ENCODE results near the gene RITA1. TPM values are rescaled to one million over a fixed set of nuclear protein-coding genes. Genes with fewer than 3 reads are reported as not detected.

RITA1 gene
- total and polyA plus RNA-seq, 2 donors (not counting 3 experiments of a cell fraction or from before 2014, with no cell fraction given), result 20.7 to 21.3 TPM

DNA sequence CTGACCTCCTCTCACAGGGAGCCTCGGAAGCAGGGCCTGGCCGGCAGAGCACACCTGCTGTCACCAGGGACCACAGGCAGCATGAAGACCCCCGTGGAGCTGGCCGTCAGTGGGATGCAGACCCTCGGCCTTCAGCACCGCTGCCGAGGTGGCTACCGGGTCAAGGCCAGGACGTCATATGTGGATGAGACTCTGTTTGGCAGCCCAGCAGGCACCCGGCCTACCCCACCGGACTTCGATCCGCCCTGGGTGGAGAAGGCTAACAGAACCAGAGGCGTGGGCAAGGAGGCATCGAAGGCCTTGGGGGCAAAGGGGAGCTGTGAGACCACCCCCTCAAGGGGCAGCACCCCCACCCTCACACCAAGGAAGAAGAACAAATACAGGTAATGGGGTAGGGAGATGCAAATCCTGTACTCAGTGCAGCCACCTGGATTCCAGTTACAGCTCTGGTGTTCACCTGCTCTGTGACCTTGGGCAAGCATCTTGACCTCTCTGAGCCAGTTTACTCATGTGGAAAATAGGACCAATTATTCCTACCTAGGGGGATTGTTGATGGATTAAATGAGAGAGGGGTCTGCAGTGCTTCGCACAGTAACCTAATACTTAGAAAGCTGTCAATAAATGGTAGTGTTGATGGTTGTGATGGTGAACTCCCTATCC, 1.3 kb downstream of the RITA1 start:
- ChIA-PET CTCF (interaction anchor here (1.1 to 2.4 kb wide), 2 partner anchors 10 to 238 kb away, joined by 6 to 7 read pairs; no protein-coding TSS in a partner anchor), POLR2A (interaction anchor here (0.5 kb wide), 1 partner anchor 140 kb away, joined by 4 read pairs; no protein-coding TSS in a partner anchor)
- Histone ChIP-seq H3K79me2 (ENCODE audit: control insufficient read depth, insufficient read depth, low read length) (peaks cover 40% of the 10 kb centered on the region), H3K9me1 (replicated peaks; ENCODE audit: control insufficient read depth, extremely low read depth, insufficient read depth, low read length) (no peaks in the 10 kb centered on the region), H4K20me1 (replicated peaks; ENCODE audit: control insufficient read depth, extremely low read depth, insufficient read depth, low read length) (no peaks in the 10 kb centered on the region), H3K4me3 (replicated peaks in 1 of 3; ENCODE audit: insufficient read depth in 1 of 3, low read depth in 1 of 3, low read length in 3 of 3) (no peak overlapping the region), H3K27me3 (ENCODE audit: control insufficient read depth in 2 of 2, insufficient read depth in 2 of 2, low read length in 2 of 2) (no peaks in the 10 kb centered on the region), H3K4me2 (ENCODE audit: insufficient read depth, low read length) (peak overlapping the region; percentile 91), H3K9me3 (replicated peaks; ENCODE audit: control insufficient read depth, insufficient read depth, low read length) (no peaks in the 10 kb centered on the region), H3K4me1 (ENCODE audit: control insufficient read depth, extremely low read depth, insufficient read depth, low read length) (peaks cover 12% of the 10 kb centered on the region), H3K9ac (replicated peaks; ENCODE audit: extremely low read depth, insufficient read depth, low read length) (no peak overlapping the region), H2AFZ (ENCODE audit: low read depth, low read length) (no peak overlapping the region), H3K27ac (ENCODE audit: insufficient read depth, low read depth, low read length) (no peak overlapping the region), H3K36me3 (ENCODE audit: control insufficient read depth in 2 of 2, extremely low read depth in 1 of 2, insufficient read depth in 2 of 2, low read length in 2 of 2) (peaks cover 0 to 9% of the 10 kb centered on the region in 2 experiments)
- no peak for DNase-seq (ENCODE audit: low read depth, low spot score)
- TF ChIP-seq MYC (IDR thresholded peaks at IDR 0.05; ENCODE audit: low read depth, low read length), result no peak
- no peak for TF ChIP-seq GATA2 (IDR thresholded peaks at IDR 0.05; ENCODE audit: insufficient read depth, insufficient read length, low read depth, low read length)
- no peak for TF ChIP-seq POLR2AphosphoS5 (IDR thresholded peaks at IDR 0.05; ENCODE audit: insufficient read depth, low read depth, low read length)
- TF ChIP-seq EZH2 (IDR thresholded peaks at IDR 0.05; ENCODE audit: borderline replicate concordance, low read depth, low read length, severe bottlenecking), result no peak
- TF ChIP-seq FOS (IDR thresholded peaks at IDR 0.05; ENCODE audit: borderline replicate concordance, insufficient read depth, low read length), result no peak
- TF ChIP-seq, protein P1, sequence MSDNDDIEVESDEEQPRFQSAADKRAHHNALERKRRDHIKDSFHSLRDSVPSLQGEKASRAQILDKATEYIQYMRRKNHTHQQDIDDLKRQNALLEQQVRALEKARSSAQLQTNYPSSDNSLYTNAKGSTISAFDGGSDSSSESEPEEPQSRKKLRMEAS (IDR thresholded peaks at IDR 0.05; ENCODE audit: insufficient read depth, insufficient read length), result no peak
- no peak for TF ChIP-seq JUN (IDR thresholded peaks at IDR 0.05; ENCODE audit: borderline replicate concordance, insufficient read depth, insufficient read length, low read depth)
- TF ChIP-seq, protein P2, sequence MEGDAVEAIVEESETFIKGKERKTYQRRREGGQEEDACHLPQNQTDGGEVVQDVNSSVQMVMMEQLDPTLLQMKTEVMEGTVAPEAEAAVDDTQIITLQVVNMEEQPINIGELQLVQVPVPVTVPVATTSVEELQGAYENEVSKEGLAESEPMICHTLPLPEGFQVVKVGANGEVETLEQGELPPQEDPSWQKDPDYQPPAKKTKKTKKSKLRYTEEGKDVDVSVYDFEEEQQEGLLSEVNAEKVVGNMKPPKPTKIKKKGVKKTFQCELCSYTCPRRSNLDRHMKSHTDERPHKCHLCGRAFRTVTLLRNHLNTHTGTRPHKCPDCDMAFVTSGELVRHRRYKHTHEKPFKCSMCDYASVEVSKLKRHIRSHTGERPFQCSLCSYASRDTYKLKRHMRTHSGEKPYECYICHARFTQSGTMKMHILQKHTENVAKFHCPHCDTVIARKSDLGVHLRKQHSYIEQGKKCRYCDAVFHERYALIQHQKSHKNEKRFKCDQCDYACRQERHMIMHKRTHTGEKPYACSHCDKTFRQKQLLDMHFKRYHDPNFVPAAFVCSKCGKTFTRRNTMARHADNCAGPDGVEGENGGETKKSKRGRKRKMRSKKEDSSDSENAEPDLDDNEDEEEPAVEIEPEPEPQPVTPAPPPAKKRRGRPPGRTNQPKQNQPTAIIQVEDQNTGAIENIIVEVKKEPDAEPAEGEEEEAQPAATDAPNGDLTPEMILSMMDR (IDR thresholded peaks at IDR 0.05; ENCODE audit: extremely low read depth in 1 of 2, insufficient read depth in 1 of 2, low read depth in 1 of 2, low read length in 2 of 2), result no peak
- dilution Hi-C loops (cut with MboI; ENCODE audit: extremely low pct_ligation_motif_present, low sequenced_read_pairs), result no loop called here
- intact Hi-C loops (cut with micrococcal nuclease), result no loop called here
- no peak for FAIRE-seq
- BruUV-seq (replicated peaks), result no TSS peak
